Fibroblast of villous mesenchyme (primary cell): Measurements from ENCODE around the gene SLCO2A1. TPM values are rescaled to one million over a fixed set of nuclear protein-coding genes. Genes with fewer than 3 reads are reported as not detected.
A peak's percentile ranks its signal among the peaks of the same experiment; 100 is the strongest.

Source experiments
- DNase-seq: peaks from one replicate; pipeline ENCODE4 v3.0.0-alpha.2; 2010; ENCODE audit warnings: low read depth
- H3K4me3 ChIP-seq: 2 replicates; pipeline ENCODE4 v1.5.1; 2011; ENCODE audit warnings: low read depth, mild to moderate bottlenecking, low read length
- total RNA-seq: library from RNA; depleted of rRNA; stranded (reverse); fragments of >200 nt; gene quantifications from 2 replicates; pipeline ENCODE4 v1.2.3, GENCODE V29; 2012
- TF ChIP-seq, protein P1 (sequence below): IDR thresholded peaks from 2 replicates; pipeline ENCODE4 v1.5.1; 2012; ENCODE audit warnings: low read depth, mild to moderate bottlenecking, low read length; ENCODE audit not compliant: insufficient read depth

SLCO2A1 gene
- total RNA-seq, 1 donor = 0.43 TPM

DNA sequence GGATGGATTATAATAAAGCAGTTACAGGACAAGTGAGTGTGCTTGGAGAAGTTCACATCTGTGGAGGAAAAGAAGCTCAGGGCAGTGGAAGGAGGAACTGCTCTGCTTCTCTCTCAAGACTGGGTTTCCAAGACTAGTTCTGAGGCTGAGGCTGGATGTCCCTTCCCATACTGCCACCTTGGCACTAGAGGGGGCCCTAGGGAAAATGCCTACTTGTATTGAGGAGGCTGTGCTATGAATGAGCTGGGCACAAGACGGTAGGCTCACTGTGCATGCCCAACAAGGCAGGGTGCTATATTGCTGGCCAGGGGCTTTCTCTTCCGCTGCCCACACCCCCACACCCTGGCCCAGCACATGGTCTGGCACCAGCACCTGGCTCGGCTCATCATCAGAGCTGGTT lies 65.2 kb downstream of the SLCO2A1 start:
- TF ChIP-seq, protein P1, sequence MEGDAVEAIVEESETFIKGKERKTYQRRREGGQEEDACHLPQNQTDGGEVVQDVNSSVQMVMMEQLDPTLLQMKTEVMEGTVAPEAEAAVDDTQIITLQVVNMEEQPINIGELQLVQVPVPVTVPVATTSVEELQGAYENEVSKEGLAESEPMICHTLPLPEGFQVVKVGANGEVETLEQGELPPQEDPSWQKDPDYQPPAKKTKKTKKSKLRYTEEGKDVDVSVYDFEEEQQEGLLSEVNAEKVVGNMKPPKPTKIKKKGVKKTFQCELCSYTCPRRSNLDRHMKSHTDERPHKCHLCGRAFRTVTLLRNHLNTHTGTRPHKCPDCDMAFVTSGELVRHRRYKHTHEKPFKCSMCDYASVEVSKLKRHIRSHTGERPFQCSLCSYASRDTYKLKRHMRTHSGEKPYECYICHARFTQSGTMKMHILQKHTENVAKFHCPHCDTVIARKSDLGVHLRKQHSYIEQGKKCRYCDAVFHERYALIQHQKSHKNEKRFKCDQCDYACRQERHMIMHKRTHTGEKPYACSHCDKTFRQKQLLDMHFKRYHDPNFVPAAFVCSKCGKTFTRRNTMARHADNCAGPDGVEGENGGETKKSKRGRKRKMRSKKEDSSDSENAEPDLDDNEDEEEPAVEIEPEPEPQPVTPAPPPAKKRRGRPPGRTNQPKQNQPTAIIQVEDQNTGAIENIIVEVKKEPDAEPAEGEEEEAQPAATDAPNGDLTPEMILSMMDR = peak; percentile 6
- DNase-seq = no peak
- no peak overlapping the region for H3K4me3 ChIP-seq

DNA sequence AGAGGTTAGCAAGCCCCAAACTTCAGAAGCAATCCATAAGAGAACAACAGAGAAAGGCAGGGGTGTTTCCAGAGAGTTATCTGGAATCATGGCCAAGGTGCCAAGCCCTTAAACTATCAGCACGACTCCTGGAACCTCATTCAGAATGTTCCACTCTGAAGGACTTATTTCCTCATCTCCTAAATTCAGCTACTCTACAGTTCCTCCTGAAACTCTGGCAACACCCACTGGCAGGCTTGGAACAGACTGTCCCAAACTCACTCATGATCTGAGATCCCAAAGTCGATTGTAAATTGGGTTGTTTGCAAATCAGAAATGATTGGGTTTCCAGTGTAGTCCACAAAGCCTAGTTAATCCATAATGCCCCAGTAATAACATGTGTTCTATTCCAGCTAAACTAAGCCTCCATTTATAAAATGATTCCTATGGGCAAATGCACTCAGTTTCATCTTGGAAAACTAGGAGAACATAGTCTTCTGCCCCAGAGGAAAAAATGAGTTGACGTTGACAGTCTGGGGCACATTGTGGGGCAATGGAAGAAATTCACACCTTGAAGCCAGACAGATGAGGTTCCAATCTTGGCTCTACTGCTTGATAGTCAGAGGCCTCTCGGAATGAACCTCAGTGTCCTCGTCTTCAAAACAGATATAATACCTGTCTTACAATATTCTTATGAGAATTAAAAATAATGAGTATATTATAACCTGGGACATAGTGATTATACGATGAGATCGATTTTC lies 65.9 kb downstream of the SLCO2A1 start:
- DNase-seq = no peak
- TF ChIP-seq, protein P1 = no peak

DNA sequence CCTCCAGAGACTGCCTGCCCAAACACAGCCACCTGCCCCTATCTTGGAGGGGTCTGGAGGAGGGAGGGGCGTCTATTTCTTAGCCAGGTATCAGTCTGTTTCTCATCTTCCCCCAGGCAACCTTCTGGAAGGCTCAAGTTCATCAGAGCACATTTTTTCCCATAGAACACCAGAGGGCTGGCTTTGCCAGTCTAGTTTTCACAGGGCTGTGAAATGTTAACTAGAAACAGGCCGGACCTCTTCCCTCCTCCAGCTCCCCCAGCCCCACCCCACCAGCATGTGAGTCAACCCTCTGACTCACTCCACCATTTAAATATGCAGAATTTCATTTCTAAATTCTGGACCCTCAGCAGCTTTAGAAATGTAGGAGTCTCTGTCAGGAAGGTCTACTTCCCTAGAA lies 66.9 kb downstream of the SLCO2A1 start:
- peak; percentile 50 for DNase-seq
- TF ChIP-seq, protein P1 = no peak
- H3K4me3 ChIP-seq = no peak overlapping the region

More for the DNA sequence above, 65.9 kb downstream of the SLCO2A1 start:
- no peak overlapping the region for H3K4me3 ChIP-seq

DNA sequence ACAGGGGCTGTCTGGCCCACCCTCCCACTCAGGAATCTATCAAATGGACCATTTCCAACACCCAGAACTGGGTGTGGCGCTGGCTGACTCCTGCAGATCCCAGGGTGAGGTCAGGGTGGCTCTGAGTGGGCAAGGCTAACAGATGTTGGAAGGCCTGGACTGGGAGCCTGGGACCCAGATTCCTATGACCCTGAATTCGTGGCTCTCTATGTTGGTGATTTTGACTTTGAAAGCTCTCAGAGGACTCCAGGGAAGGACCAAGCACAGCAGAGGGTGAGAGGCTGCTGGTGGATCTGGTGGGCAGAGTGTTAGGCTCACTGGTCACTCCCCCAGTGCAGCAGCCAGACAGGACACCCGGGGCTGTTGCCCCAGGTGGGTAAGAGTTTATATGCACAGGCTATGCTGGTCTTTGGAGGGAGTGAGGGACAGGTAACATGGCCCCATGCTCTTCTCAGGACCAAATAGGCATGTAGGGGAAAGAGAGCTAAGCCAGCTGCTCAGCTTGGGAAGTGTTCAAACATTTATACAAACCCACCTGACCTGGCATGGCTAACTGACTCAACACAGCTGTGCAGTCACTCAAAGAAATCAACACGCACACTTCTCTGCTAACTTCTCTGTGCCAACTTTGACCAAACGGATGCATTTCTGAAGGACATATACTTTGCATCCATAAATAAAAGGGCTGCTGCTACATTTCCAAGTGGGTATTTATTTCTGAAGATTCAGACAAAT lies 71.5 kb downstream of the SLCO2A1 start:
- H3K4me3 ChIP-seq = no peak overlapping the region
- no peak for DNase-seq
- TF ChIP-seq, protein P1 = no peak

DNA sequence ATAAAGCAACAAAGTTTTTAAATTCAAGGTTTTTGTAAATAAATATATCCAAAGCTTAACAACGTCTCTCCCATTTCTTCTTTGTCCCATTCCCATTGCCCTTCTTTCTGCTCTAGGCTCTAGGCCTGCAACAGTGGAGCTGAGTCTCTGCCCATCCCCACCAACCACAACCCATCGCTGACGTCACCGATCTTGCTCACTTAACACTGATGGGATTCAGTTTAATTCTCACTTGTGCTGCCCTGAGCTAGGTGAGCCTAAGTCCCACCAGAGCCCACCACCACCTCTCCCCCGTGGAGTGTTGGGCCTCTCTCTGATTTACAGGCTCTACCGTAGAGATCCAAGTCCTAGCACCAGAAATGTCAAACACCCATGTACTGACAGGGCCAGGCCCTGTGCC lies 72.7 kb downstream of the SLCO2A1 start:
- no peak for DNase-seq
- TF ChIP-seq, protein P1 = no peak
- no peak overlapping the region for H3K4me3 ChIP-seq

DNA sequence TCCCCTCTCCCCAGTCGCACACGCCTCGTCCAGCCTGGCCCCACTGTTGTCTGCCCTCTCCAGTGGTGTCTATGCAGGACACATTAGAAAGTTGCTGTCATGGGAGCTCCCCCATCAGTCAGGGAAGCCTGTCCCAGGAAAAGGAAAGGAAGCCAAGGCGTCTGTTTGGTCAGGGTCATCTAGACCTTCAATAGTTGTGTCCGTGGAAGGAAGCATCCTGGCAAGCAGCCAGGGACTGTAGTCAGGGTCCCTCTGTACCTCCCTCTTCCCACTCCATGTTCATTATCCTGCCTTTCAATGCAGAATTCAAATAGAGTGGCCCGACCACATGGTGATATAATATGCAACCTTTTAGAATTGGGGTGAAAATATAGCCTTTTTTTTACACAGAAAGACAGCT lies 73.4 kb downstream of the SLCO2A1 start:
- no peak for DNase-seq

More for the DNA sequence above, 73.4 kb downstream of the SLCO2A1 start:
- TF ChIP-seq, protein P1 = no peak
- no peak overlapping the region for H3K4me3 ChIP-seq
